Measurements from ENCODE around the gene TSSC4.
A peak's percentile ranks its signal among the peaks of the same experiment; 100 is the strongest.

The TSSC4 gene

DNA sequence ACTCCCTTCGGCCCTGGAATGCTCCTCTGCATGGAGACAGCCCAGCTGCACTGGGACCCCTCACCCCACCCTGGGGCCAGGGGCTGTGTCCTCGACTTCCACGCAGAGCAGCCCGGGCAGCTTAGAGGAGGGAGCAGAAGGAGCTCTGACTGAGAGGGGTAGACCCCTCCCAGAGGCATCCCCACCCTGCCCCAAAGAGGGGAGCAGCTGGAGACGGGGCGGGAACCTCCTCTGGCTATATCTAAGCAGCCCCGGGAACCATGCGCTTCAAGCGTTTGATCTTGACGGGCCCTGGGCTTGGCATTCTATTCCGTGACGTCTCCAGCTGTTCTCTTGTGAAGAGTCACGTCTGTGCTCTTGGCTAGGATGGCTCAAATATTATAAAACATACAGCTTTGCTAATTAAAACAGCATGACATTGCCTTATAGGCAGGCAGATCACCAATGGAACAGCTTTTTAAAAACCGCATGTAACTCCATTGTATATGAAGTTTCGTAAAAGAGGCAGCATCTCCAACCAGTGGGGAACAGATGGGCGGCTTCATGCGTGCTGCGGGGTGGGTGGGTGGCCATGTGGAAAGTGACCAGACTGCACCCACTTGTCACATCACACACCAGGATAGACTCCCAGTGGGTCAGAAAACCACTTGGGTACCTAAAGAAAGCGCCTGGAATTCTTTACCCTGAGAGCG lies 51.9 kb downstream of the TSSC4 start:
- TF ChIP-seq CTCF (conservative IDR thresholded peaks at IDR 0.05; ENCODE audit: low read length) = no peak
- peak; percentile 15 for DNase-seq (ENCODE audit: low read depth)
- H3K4me3 ChIP-seq (ENCODE audit: low read length) = no peak overlapping the region

- no peak overlapping the region for H3K4me3 ChIP-seq (ENCODE audit: low read length)
- no peak for DNase-seq (ENCODE audit: low read depth)
These were observed 52.9 kb downstream of the TSSC4 start for GRCh38 chr11:2453436-2453835.

More at GRCh38 chr11:2453436-2453835, 52.9 kb downstream of the TSSC4 start:
- TF ChIP-seq CTCF (conservative IDR thresholded peaks at IDR 0.05; ENCODE audit: low read length) = no peak

Measured in AG10803 (cell line).